ENCODE data around the gene CD177.
"Not testable (repeated sequence)": the region's sequence is repeated elsewhere in the genome, so short reads cannot be mapped to it uniquely, and the experiment has no call there.

The CD177 gene

GRCh38 chr19:43383759-43384158 is 30.3 kb downstream of the CD177 start:
- peak; percentile 76 for DNase-seq

GRCh38 chr19:43390903-43391551 is 37.5 kb downstream of the CD177 start:
- peak; percentile 96 for DNase-seq

GRCh38 chr19:43391552-43391935 is 38.1 kb downstream of the CD177 start:
- DNase-seq, result peak; percentile 85

- DNase-seq, result not testable (repeated sequence)
Observed at GRCh38 chr19:43393501-43393900, 40.0 kb downstream of the CD177 start.

GRCh38 chr19:43395561-43395960 is 42.1 kb downstream of the CD177 start:
- peak; percentile 85 for DNase-seq

- no peak for DNase-seq
Observed at GRCh38 chr19:43406297-43406696, 52.8 kb downstream of the CD177 start.

- no peak for DNase-seq
Observed at GRCh38 chr19:43407416-43408005, 54.0 kb downstream of the CD177 start.

- no peak for DNase-seq
Observed at GRCh38 chr19:43408043-43408442, 54.6 kb downstream of the CD177 start.

GRCh38 chr19:43409415-43409814 is 55.9 kb downstream of the CD177 start:
- DNase-seq, result no peak

GRCh38 chr19:43412441-43412840 is 59.0 kb downstream of the CD177 start:
- DNase-seq, result no peak

Measured in NCI-H69 (cell line).